ENCODE measurements around the gene PRR5L.

Gene PRR5L

GRCh38 chr11:36306888-36307287, 10.8 kb downstream of the PRR5L start:
- DNase-seq: peak; percentile 49
- Histone ChIP-seq H3K27me3 (replicated peaks; ENCODE audit: insufficient read depth, low read length) (no peaks in the 10 kb centered on the region), H3K4me1 (ENCODE audit: low read length) (no peaks in the 10 kb centered on the region), H3K9ac (ENCODE audit: low read length) (no peak overlapping the region), H3K79me2 (ENCODE audit: low read length) (no peaks in the 10 kb centered on the region), H4K20me1 (ENCODE audit: insufficient read depth, low read length) (no peaks in the 10 kb centered on the region), H3K4me3 (ENCODE audit: low read length) (no peak overlapping the region), H3K4me2 (ENCODE audit: low read depth, low read length) (no peak overlapping the region), H3K27ac (ENCODE audit: low read length) (no peak overlapping the region), H3K36me3 (replicated peaks; ENCODE audit: insufficient read depth, low read length) (no peaks in the 10 kb centered on the region), H2AFZ (ENCODE audit: low read length) (no peak overlapping the region), H3F3A (ENCODE audit: insufficient read depth, low read length) (no peaks in the 10 kb centered on the region), H3K9me2 (replicated peaks; ENCODE audit: insufficient read depth, low read length) (no peaks in the 10 kb centered on the region), H3K9me3 (replicated peaks; ENCODE audit: insufficient read depth, low read length) (no peaks in the 10 kb centered on the region)
- TF ChIP-seq EZH2 (optimal IDR thresholded peaks at IDR 0.05; ENCODE audit: low read depth, low read length) (no peak), EZH2phosphoT487 (IDR thresholded peaks at IDR 0.05; ENCODE audit: low read length) (no peak)
- TF ChIP-seq, protein P1, sequence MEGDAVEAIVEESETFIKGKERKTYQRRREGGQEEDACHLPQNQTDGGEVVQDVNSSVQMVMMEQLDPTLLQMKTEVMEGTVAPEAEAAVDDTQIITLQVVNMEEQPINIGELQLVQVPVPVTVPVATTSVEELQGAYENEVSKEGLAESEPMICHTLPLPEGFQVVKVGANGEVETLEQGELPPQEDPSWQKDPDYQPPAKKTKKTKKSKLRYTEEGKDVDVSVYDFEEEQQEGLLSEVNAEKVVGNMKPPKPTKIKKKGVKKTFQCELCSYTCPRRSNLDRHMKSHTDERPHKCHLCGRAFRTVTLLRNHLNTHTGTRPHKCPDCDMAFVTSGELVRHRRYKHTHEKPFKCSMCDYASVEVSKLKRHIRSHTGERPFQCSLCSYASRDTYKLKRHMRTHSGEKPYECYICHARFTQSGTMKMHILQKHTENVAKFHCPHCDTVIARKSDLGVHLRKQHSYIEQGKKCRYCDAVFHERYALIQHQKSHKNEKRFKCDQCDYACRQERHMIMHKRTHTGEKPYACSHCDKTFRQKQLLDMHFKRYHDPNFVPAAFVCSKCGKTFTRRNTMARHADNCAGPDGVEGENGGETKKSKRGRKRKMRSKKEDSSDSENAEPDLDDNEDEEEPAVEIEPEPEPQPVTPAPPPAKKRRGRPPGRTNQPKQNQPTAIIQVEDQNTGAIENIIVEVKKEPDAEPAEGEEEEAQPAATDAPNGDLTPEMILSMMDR (IDR thresholded peaks at IDR 0.05; ENCODE audit: low read length): peak; percentile 60

DNA sequence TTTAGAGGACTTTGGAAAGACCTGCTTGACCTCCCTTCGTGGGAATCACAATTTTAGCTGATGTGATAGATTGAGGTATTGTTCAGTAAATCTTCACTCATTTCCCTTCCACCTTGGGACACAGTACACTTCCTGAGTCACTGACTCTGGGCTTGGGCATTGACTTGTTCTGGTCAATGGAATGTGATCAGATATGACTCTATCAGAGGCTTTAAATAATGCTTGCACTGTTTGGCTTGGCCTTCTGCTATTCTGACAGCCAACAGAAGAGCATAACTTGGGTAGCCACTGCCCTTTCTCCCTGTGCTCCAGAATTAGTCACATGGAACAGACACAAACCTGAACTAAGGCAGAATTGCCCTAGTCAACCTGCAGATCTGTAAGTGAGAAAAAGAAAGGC, 12.5 kb downstream of the PRR5L start:
- no peak for DNase-seq
- no peak overlapping the region for H2AFZ ChIP-seq (ENCODE audit: low read length)

DNA sequence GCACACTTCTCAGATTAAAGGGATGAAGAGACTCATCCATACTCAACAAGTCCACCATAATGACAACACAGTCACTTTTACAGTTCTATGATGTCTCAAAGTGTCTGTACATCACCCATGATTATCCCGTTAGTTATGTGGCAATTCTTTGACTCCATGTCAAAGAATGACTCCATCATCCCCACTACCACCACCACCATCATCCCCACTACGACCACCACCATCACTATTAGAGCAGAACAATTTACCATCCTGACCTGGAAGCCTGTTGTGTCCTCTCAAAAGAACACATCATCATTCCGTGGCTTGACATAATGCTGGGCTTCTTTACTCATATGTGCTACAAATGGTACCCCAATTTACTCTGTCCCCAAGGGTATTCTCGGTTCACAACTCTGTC, 13.7 kb downstream of the PRR5L start:
- no peak for DNase-seq
- H3K9ac ChIP-seq (ENCODE audit: low read length): no peak overlapping the region
- no peaks in the 10 kb centered on the region for H3K36me3 ChIP-seq (replicated peaks; ENCODE audit: insufficient read depth, low read length)
- no peaks in the 10 kb centered on the region for H3K79me2 ChIP-seq (ENCODE audit: low read length)
- no peaks in the 10 kb centered on the region for H3F3A ChIP-seq (ENCODE audit: insufficient read depth, low read length)
- H3K4me2 ChIP-seq (ENCODE audit: low read depth, low read length): no peak overlapping the region
- H3K27ac ChIP-seq (ENCODE audit: low read length): no peak overlapping the region
- H3K9me2 ChIP-seq (replicated peaks; ENCODE audit: insufficient read depth, low read length): no peaks in the 10 kb centered on the region
- H3K4me3 ChIP-seq (ENCODE audit: low read length): no peak overlapping the region
- no peaks in the 10 kb centered on the region for H3K27me3 ChIP-seq (replicated peaks; ENCODE audit: insufficient read depth, low read length)
- H3K9me3 ChIP-seq (replicated peaks; ENCODE audit: insufficient read depth, low read length): no peaks in the 10 kb centered on the region
- no peaks in the 10 kb centered on the region for H4K20me1 ChIP-seq (ENCODE audit: insufficient read depth, low read length)
- H2AFZ ChIP-seq (ENCODE audit: low read length): no peak overlapping the region
- no peak for TF ChIP-seq EZH2 (optimal IDR thresholded peaks at IDR 0.05; ENCODE audit: low read depth, low read length)
- TF ChIP-seq, protein P1 (IDR thresholded peaks at IDR 0.05; ENCODE audit: low read length): no peak
- TF ChIP-seq EZH2phosphoT487 (IDR thresholded peaks at IDR 0.05; ENCODE audit: low read length): no peak
- H3K4me1 ChIP-seq (ENCODE audit: low read length): no peaks in the 10 kb centered on the region

More for the DNA sequence above, 12.5 kb downstream of the PRR5L start:
- H4K20me1 ChIP-seq (ENCODE audit: insufficient read depth, low read length): no peaks in the 10 kb centered on the region
- no peak overlapping the region for H3K27ac ChIP-seq (ENCODE audit: low read length)
- no peak for TF ChIP-seq EZH2 (optimal IDR thresholded peaks at IDR 0.05; ENCODE audit: low read depth, low read length)
- TF ChIP-seq EZH2phosphoT487 (IDR thresholded peaks at IDR 0.05; ENCODE audit: low read length): no peak
- TF ChIP-seq, protein P1 (IDR thresholded peaks at IDR 0.05; ENCODE audit: low read length): no peak
- no peaks in the 10 kb centered on the region for H3K4me1 ChIP-seq (ENCODE audit: low read length)
- no peaks in the 10 kb centered on the region for H3K27me3 ChIP-seq (replicated peaks; ENCODE audit: insufficient read depth, low read length)
- H3K9ac ChIP-seq (ENCODE audit: low read length): no peak overlapping the region
- no peaks in the 10 kb centered on the region for H3K9me2 ChIP-seq (replicated peaks; ENCODE audit: insufficient read depth, low read length)
- no peaks in the 10 kb centered on the region for H3K9me3 ChIP-seq (replicated peaks; ENCODE audit: insufficient read depth, low read length)
- no peak overlapping the region for H3K4me3 ChIP-seq (ENCODE audit: low read length)
- no peak overlapping the region for H3K4me2 ChIP-seq (ENCODE audit: low read depth, low read length)
- no peaks in the 10 kb centered on the region for H3K36me3 ChIP-seq (replicated peaks; ENCODE audit: insufficient read depth, low read length)
- no peaks in the 10 kb centered on the region for H3F3A ChIP-seq (ENCODE audit: insufficient read depth, low read length)
- H3K79me2 ChIP-seq (ENCODE audit: low read length): no peaks in the 10 kb centered on the region

Measured in MM.1S (cell line).